Stimulated activated CD8-positive, alpha-beta memory T cell treated with anti-CD3 and anti-CD28 coated beads, Interleukin-12 subunit alpha, Interleukin-12 subunit beta, amount 100 ng/mL, for 24 hours (primary cell): ENCODE results near the gene PTX3.

Experiments
- DNase-seq: peaks from one replicate; pipeline ENCODE4 v3.0.0-alpha.2; 2020; ENCODE audit errors: extremely low read depth

PTX3 gene

DNA sequence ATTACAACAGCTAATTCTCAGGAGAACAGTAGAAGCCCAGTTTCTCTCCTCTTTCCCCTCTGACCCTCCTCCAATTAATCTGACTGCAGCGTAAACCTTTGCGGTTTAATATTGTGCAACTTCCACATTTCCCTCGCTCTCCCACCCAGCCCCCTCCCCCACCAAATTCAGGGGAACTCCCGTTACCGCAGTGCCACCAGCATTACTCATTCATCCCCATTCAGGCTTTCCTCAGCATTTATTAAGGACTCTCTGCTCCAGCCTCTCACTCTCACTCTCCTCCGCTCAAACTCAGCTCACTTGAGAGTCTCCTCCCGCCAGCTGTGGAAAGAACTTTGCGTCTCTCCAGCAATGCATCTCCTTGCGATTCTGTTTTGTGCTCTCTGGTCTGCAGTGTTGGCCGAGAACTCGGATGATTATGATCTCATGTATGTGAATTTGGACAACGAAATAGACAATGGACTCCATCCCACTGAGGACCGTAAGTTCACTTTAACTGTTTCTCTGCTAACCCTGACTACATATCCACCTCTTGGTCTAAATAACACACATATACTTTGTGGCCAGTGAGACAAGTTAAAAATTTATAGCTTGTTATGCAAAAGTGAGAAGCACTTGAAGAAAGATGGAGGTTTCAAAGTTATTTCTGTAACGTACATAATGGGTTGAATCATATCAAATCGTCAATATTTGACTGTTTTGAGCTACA is at the start of gene PTX3:
TSS of gene PTX3 (plus strand) at position 268 of the 709 bp plus-strand sequence. CDS start at position 352, 84 bp downstream.
- DNase-seq, result no peak

DNA sequence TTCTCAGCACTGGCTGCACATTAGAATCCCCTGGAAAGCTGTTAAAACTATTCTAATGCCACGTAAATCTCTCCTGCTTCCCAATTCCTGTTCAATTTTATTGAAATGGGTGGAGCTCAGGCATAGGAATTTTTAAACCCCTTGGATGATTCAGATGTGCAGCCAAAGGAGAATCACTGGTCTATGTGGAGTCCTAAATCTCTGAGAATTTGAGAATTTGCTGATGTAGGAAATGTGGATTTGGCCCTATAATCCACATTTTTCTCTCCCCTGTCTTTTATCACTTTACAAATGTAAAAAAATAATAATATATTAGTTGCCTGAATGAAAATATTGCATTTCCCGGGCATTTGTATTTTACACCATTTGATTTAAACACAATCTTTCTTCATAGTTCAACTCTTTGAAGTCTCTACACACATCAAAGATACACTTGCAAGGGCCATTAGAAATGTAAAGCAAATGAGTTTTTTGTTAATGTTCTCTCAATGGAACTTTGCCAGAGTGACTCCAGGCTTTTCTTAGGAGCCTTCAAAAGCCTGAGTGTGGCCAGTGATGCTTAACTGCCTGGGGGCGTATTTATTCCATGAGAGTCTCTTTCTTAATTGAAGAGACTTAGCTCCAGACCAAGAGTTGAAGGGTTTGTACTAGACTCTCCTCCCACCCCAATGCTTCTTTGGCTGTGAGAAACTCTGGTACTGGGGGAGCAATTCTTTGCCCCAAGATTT is 48.8 kb upstream of the PTX3 start:
- DNase-seq, result no peak

GRCh38 chr3:157388976-157389375 is 47.7 kb upstream of the PTX3 start:
- no peak for DNase-seq

- DNase-seq, result no peak
Measured at GRCh38 chr3:157390713-157391515, 45.7 kb upstream of the PTX3 start.

DNA sequence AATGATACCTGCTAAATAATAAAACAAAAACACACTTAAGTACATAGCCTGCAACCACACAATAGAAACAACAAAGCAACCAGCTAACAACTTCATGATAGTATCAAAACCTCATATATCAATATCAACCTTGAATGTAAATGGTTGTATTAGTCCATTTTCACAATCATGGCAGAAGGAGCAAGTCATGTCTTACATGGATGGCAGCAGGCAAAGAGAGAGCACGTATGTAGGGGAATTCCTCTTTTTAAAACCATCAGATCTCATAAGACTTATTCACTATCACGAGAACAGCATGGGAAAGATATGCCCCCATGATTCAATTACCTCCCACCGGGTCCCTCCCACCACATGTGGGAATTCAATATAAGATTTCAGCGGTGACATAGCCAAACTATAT is 44.5 kb upstream of the PTX3 start:
- no peak for DNase-seq

- no peak for DNase-seq
Measured at GRCh38 chr3:157393113-157393512, 43.5 kb upstream of the PTX3 start.

DNA sequence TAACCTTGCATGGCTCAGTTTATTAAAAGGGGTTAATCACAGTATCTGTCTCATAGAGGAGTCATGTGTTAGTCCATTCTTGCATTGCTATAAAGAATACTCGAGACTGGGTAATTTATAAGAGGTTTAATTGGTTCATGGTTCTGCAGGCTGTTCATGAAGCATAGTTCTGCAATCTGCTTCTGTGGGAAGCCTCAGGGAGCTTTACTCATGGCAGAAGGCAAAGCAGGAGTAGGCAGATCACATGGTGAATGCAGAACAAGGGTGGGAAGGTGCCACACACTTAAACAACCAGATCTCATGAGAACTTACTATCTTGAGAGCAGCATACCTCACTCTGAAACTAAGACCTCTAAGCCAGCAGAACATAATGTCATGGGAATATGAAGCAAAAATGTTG is 42.2 kb upstream of the PTX3 start:
- no peak for DNase-seq

DNA sequence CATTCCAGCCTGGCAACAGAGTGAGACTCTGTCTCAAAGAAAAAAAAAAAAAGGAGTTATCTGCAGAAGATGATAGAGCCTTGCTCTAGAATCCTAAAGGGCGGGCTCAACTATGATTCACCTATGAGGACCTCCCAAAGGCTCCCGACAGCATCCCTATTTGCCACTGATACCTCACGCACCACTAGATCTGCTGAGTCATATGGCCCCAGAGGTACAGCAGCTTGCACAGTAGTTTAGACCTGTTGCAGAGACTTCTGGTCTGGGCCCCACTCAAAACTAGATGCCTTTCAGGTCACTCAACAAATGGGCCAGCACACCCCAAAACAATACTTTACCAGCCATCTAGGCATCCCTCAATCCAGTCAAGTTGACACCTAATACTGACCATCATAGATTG is 38.1 kb upstream of the PTX3 start:
- no peak for DNase-seq

- no peak for DNase-seq
Measured at GRCh38 chr3:157404381-157404780, 32.3 kb upstream of the PTX3 start.

DNA sequence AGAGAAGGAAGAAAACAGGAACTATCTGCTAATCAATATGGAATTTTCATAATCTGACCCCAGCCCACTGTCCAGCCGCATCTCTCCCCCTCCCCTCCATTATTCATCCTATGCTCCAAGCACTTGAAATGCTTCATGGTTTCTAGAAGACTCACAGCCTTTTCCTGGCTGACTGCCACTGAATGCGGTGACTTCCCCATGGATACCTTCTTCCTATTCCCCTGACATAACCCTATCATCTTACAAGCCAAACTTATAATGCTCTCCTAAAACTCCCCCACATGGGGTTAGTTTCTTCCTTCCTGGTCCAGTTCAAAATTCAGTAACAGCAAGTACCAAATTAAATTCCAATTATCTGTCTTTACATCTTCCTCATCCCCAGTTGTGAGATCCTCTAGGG is 31.2 kb upstream of the PTX3 start:
- DNase-seq, result no peak

- no peak for DNase-seq
Measured at GRCh38 chr3:157406394-157406793, 30.3 kb upstream of the PTX3 start.

GRCh38 chr3:157407769-157408168 is 28.9 kb upstream of the PTX3 start:
- no peak for DNase-seq

- no peak for DNase-seq
Measured at GRCh38 chr3:157408499-157409149, 28.0 kb upstream of the PTX3 start.

DNA sequence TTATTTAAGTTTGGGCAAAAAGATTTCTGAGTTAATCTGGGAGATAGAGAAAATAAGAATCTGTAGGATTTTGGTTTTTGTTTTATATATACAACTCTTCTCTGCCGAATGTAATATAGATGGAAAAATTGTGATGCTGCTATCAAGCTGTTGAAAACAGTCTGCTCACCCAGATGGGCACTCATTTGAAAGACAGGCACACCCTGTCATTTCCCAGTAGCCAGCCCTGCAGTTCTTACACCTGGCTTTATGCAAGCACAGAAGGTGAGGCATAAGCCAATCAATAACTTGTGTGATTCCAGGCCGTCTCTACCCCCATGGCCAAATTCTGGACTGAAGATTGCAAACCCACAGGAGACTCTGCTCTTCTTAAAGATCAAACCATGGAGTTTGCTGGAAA is 27.1 kb upstream of the PTX3 start:
- DNase-seq, result no peak

DNA sequence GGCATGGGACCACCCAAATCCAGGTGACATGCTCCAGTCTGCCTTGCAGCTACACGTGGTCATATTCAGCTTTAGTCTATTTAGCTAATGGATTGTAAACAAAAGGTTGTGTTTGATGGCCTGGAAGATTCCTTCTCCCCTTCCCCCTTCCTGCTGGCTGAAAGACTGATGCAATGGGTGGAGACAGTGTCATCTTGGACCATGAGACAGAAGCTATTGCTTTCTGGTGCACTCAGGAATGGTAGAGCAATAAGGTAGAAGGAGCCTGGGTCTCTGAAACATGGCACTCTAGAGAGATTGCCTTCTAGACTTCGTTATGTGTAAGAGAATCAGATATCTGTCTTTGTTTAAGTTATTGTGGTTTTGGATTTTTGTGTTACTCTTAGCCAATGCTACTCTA is 25.7 kb upstream of the PTX3 start:
- no peak for DNase-seq

DNA sequence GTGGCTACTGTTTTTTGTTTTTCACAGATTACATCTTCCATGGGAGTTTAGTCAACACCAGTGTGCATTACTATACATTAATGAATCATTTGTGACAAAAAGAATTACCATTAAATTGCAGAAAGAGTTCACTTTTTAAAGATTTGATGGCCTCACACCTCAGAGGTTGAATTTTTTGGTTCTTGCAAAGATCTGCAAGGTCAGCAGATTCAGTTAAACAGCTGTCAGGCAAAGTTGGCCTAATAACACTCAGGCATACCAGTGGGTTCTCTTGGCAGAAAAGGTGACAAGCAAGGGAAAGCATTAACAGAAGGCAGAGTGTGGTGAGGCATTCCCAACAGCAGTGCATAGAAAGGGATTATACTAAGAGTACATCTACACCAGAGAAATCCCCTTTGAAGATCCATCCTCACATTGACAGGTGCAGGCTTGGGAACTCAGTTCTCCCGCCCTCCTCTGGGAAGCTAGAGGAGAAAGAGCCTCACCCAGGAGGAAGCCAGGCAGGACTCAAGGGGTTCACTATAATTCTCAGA is 24.3 kb upstream of the PTX3 start:
- DNase-seq, result no peak

DNA sequence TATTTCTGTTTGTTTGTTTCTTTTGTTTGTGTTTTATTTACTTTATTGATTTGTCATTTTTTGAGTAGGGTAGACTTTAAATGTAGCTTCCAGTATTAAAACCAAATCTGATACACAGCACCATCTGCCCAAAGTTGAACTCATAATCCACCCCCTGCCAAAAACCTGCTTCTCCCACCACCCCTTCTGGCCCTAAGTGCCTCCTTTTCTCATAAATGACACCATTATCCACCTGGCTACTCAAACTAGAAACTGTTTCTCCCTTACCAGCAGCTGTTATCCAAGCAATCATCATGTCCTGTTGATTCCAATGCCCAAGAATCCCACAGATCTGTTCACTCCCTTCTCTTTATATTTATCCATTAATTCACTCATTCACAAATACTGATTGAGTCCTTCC is 21.8 kb upstream of the PTX3 start:
- DNase-seq, result no peak

DNA sequence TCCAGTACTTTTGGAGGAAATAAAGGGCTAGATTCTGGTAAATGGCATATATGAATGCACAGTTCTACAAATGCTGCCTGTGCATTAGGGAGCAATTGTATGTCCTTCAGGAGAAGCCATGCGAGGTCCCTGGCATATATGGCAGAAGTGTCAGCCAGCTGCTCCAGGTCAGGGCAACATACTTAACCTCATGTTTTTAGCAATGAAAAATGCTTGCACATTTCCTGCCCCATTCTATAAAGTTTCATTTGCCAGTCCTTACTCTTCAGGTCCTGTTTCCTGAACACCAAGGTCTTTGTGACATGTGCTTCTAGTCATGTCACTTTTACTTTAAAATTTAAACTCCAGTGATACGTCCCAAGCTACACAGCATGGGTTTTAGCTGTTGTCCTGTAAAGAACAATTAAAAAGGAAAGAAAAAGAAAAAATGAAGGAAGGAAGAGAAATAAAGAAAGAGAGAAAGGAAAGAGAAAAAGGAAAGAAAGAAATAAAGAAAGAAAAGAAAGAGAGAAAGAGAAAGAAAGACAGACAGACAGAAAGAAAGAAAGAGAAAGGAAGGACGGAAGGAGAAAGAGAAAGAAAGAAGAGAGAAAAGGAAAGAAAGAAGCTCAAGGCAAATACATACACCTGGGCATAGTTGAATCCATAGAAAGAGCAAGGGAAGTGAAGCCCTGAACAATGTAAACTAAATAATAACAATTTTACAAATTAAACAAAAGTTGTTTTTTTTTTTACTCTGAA is 20.1 kb upstream of the PTX3 start:
- DNase-seq, result no peak

- no peak for DNase-seq
Measured at GRCh38 chr3:157417247-157417646, 19.4 kb upstream of the PTX3 start.

GRCh38 chr3:157418104-157418503 is 18.5 kb upstream of the PTX3 start:
- DNase-seq, result no peak

- DNase-seq, result no peak
Measured at GRCh38 chr3:157420606-157421130, 16.0 kb upstream of the PTX3 start.
